GM20431 (cell line): Measurements from ENCODE around the gene CUEDC1.
"Not testable (repeated sequence)": the region's sequence is repeated elsewhere in the genome, so short reads cannot be mapped to it uniquely, and the experiment has no call there.

Experiments used
- in situ Hi-C: fragments of 300-500 bp; cut with MseI, MboI; formaldehyde crosslinking; loops from one replicate; pipeline ENCODE4 v1.15.0; 2020; ENCODE audit warnings: low sequenced_read_pairs; ENCODE audit not compliant: unreplicated experiment

CUEDC1 gene

DNA sequence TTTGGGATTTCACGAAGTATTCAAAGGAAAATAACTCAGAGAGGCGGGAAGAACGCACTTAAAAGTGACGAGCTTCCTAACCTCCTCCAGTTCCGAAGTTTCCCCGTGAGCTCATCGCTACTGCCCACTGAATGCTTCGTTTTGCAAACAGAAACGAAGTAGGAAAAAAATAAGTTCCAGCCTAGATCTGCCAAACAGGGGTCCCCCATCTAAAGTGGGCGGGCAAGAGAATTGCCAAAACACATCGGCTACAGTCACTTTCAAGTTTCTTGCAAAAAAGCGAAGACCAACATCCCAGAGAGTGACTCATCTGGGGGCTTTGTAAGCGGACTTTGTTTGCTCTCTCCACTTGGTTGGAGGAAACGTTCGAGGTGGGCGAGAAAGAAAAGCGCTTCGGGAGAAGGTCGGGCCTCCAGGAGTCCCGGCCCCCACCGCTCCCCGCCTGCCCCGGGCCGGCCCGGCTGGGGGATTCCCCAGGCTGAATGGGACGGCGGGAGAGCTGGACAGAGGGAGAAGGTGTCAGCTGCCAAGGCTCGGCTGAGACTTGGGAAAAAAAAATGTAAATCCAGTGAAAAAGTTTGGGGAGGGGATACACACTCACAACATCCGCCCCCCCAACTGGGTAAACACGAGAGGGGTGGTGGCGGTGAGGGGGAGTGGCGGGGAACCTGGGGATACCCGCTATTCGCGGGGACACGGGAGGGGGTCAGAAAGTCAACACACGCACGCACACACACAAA is 31.8 kb upstream of the CUEDC1 start:
- in situ Hi-C loops: no loop called here

DNA sequence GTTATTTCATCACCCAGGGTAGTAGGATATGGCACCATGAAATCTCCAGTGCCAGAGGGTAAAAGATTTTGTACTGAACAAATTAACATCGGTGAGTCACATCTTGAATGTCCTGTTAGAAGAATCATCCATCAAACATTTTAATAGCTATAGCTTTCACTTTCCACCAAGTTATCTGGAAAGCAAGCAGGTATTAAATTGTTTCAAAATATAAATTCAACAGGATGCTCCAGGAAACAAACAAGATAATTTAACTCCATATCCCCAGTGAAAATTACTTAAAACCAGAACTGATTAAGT is 30.4 kb upstream of the CUEDC1 start:
- in situ Hi-C loops: no loop called here

DNA sequence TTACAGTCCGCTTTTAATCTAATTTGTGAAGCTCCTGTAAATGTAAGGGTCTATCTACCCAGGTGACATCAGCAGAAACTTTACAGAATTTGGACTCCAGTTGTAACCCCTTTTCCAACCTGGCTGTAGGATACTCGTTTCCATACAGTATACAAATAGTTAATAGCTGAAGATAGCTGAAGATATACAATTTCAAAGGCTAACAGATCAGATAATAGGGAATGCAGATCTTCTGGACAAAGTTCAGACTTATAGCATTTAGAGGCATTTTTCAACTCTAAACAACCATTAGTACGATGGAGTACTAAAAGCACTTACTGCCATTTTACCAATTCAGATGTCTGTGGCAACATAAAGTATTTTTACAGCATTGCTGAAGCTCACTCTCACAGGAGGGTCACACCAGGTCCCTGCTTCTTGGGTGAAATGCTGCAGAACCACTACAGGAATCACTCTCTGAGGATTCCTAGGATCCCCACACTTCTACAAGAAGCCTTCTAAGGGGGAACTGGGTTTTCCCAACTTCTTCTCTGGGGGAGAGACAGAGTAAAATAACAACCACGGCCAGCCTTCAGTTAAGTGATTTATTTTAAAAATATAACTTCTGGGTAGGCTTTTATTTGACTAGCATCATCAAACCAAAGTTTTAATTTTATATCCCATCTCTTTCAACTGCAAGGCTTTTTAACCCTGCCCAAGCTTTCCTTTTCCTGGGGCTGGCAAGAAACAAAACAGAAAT is 29.9 kb upstream of the CUEDC1 start:
- in situ Hi-C loops: no loop called here

DNA sequence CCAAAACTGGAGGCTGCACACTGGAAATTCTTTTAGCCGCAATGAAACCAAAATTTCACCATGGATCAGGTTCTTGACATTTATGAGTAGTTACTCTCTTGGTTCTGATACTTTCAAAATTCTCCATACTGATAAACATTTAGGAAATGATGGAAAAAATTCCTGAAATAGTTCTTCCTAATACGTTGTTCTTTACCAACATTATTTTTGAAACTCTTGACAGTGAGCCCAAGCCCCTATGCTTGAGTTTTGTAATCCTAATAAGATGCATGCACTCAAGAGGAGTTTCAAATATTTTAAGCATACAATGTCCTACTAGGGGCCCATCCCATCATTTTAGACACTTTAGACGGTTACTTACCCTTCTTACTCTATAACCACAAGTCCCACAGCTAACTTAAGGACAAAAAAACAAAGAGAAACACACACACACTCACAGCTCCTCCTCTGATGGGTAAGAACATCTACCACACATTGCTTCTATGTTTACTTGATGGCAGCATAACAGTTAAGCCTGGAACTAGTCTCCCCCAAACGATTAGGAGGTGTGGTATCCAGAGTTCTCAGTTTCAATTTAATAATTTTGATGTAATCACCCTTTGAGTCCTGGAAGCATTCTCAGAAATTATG is 29.2 kb upstream of the CUEDC1 start:
- in situ Hi-C loops: no loop called here

DNA sequence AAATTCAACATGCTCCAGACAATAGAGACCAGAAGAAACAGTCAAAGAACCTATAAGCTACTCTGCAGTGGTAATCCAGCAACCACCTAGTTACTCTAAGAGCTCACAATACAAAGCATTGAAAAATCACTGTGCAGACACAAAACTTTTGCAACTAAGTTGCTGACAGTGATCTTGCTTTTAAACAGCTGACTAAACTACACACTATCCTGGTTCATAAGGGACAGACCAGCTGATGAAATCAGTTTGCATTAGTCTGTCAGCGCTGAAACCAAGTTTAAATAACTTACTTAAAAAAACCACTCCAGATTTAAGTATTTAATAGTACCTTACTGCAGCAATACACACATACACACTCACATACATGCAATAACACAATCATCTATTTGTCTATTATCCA is 28.2 kb upstream of the CUEDC1 start:
- in situ Hi-C loops: no loop called here

DNA sequence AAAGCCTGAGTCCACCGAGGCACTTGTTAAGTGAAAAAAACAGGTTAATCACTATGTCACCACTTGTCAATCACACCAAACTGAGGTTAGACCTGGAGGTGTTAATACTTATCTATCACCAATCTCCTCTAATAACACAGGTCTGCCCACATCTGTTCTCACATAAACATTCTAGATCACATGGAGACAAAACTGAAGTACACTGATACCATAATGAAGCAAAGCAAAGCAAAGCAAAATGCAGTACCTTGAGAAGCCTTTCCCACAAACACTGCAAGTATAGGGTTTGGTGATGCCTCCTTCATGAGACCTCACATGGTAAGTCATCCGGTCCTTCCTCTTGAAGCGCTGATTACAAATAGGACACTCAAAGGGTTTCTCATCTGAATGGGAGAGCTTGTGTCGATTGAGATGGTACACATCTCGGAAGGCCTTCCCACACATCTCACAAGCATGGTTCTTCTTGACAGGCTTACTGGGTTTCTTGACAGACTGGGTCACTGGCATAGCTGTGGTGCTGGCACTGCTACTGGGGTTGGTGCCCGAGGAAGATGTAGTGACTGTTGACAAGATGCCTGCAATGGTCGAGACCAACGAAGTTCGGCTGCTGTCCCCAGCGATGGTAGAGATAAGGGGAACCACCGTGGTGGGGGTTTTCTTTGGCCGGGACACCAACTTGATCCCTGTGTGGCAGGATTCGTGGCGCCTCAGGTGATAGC is 27.4 kb upstream of the CUEDC1 start:
- in situ Hi-C loops: no loop called here

DNA sequence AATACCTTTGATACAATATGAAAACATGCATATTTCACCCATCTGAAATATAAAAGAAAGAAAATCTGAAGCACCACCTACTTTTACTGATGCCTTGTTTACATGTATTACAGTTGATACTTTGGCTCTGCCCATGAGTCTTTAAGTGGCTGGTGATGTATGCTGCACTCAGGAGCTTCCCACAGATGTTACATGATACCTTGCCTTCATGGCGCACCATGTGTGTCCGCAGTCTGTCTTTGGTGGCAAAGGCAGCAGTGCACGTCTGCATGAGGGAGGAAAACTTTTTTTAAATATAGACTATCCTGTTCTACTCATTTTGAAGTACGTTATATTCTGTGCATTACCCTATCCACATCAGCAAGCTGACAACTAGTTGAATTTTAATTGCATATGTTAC is 25.3 kb upstream of the CUEDC1 start:
- in situ Hi-C loops: no loop called here

DNA sequence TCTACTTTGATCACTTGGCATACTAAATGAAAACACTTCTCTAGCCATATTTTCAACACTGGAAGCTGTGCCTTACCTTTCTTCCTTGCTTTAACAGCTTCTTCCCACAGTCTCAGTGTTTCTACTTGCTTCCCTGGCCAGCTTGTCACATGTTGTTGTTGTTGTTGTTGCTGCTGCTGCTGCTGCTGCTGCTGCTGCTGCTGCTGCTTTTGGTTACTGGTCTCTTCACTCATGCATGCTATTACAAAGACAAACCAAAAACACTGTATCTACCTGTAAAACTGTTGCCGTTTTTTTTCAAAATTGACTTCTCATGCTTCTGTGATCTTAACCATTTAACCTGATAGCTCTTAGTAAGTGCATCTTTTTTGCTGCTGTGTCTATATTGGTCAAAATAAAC is 23.9 kb upstream of the CUEDC1 start:
- in situ Hi-C loops: no loop called here

DNA sequence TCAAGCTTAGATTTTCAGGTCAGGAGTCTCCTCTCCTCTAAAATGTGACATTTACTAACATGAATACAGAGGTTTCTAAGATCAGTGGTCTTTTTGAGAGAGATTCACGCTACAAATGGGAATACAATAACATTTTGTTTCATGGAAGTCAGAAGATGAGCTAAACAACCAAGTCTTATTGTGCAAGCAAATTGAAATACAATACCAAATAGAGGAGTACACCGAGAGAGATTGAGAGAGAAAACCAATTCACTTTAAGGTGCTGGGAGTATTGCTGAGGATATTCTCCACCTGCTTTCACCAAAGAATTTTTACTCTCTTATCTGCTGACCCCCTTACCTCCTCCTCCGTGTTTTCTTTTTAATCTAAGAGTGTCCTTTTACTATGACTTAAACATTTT is 21.4 kb upstream of the CUEDC1 start:
- in situ Hi-C loops: no loop called here

DNA sequence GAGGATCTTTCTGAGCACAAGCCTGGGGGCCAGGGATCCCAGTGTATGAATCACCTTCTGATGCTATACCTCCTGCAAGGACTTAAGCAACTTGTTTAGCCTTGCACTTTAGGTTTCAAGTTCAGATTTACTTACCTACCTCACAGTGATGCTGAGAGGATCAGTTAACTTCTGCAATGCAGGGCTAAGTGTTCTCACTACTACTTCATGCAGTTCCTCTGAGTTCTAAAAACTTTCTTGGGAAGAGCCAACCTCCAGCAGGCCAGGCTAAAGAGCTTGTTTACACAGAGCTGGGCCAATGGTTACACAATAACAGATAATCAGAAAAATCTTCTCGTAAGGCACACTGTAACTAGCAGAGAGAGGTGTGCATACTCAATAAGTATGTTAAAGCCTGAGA is 19.8 kb upstream of the CUEDC1 start:
- in situ Hi-C loops: no loop called here

DNA sequence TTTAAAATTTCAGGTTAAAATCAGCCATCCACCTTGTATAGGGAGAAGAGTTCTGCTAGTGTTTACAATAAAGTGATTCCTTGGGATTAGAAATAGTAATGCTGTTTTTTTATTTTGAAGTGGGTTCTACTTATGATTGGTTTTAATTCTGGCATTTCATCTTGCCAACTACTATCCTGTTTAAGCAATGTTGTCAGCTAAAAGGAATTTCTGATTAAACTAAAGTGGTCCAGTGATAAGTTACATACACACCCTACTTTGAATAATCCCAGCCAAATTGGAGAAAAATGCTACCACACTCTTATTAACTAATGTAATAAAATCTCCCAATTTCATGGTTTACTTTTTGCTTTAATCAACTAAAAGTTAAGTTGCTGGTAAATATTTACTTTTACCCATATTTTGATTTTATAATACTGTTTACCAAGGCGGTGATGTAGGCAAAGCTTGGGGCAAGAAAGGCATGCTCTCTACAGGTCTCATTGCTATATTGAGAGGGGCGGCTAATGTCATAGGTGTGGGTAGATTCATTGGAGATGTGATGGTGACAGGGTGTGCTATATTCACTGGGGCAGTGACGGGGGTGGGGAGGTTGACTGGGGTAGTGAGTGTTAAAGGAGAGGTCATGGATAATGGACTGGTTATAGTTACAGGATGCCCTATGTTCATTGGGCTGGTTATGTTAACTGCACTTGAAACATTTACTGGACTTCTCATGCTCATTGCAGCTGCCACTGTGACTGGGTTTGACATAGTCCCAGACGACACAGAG is 19.0 kb upstream of the CUEDC1 start:
- in situ Hi-C loops: not testable (repeated sequence)

DNA sequence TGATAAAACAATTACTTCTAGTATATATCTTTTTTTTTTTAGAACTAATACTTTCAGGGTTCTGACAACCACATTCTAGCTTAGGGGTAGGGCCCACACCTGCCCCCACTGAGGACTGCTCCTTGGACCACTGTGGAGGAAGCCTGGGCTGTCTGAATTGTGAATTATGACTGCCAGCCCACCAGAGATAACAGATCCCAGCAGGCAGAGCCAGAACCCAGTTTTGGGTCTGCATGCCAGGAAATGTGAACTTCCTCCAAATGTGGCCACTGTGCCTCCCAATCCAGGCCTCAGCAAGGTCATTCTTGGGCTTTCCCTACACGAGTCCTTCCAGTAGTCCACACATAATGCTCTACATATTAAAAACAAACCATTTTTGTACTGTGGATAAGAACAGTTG is 16.9 kb upstream of the CUEDC1 start:
- in situ Hi-C loops: no loop called here

DNA sequence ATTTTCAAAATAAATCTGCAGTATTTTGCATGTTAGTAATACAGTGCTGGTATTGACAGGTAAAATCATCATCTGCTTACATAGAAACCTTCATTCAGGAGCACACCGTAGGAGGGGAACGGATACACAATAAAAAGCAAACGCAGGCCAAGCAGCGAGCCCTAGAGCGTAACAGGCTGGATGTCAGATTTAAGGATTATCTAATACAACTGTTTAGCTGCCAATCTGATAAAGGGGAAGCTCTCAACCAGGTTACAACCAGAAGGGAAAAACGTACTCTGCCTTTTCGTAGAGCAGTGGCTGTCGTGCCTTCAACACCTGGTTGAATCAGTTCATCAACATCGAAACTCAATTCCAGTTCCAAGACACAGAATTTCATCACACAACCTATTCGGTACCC is 16.4 kb upstream of the CUEDC1 start:
- in situ Hi-C loops: no loop called here

DNA sequence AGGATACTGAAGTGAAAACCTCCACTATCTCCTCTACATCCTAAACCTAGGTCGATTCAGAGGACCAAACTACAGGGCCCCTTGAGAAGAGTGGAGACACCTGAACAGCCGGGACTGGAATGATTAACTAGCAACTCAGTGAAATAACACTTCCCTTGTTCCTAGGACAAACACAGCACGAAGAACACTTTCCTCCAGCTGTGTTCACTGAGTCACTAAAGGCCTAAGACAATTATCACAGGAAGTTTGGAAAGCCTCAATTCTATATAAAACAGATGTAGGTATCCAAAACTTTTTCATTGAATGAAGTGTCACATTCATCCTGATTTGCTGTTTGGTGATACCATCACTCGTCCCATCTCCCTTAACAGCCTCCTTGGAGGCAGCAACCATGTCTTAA is 15.5 kb upstream of the CUEDC1 start:
- in situ Hi-C loops: no loop called here

DNA sequence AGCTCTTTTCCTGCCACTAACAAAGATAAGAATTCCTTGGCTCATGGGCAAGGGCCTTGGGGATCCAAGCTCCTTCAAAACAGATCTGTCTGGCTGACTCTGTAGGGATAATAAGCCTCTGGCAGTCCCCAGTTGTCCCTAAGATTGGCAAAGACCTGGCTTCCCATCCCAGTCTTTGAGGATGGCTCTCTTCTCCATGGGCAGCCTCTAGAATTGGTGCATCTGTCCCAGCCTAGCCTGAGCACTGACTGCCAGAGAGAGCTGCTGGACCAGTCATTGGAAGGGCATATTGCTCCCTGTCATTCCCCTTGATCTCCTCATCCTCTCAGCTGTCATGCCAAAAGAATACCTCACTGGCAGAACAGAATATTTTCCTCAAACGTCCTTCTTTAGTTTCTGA is 13.2 kb upstream of the CUEDC1 start:
- in situ Hi-C loops: no loop called here

DNA sequence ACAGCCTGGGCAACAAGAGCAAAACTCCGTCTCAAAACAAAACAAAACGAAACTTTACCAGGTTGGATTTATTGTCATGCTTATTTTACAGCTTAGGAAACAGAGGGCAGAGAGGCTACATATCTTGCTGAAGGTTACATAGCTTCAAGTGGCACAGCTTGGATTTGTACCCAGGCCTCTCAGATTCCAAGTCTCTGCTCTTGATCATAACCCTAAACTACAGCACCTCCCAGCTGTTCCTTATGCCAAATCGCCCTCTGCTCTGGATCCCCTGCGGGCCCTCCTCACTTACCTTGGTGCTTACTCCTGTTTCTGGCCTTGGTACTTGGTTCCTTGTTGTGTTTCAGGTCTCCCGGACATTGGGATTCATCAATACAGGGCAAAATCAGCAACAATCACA is 11.7 kb upstream of the CUEDC1 start:
- in situ Hi-C loops: no loop called here

DNA sequence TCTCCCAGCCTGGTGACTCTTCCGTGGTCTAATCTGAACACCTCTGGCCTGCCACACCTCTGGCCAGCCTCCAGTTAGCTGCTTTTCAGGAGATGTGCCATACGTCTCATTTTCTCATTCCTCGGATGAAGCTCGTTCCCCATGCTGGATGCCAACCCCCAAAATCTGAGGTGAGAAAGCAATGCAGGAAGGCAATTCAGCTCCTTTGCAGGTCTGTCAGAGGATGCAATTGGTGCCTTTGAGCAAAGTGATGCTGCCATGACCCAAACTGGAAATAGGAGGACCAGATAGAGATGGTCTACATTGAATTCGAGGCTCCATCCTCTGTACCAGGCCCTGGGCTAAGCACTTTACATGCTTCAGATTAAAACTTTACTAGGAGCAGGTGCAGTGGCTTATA is 11.0 kb upstream of the CUEDC1 start:
- in situ Hi-C loops: no loop called here

DNA sequence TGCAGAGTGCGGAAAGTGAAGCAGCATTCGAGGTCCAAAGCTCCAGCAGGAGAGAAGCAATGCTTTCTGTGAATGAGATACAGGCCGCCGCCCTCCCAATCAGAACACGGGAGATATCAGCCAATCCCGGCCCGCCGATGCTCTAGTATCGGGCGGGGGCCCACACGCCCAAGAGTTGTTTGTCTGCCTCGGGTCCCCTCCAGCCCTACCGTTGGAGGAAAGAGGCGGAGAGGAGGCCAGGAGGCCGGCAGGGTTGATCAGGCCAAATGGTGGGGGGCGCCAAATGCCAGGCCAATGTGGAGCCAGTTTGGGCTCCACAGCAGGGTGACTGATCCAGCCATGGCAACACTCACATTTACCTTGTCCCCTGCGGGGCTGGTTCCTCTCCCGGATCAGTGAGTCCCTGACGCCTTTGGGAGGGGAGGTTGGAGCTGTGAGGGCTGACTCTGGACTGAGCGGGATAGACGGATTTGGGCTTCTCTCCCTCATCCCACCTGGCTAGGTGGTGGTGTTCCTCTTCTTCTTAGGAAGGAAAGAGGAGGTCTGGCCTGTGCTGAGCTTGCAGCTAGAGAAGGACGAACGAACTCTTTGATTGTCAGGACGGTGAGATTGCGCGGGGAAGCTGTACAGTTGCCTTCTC is 10.4 kb upstream of the CUEDC1 start:
- in situ Hi-C loops: no loop called here

DNA sequence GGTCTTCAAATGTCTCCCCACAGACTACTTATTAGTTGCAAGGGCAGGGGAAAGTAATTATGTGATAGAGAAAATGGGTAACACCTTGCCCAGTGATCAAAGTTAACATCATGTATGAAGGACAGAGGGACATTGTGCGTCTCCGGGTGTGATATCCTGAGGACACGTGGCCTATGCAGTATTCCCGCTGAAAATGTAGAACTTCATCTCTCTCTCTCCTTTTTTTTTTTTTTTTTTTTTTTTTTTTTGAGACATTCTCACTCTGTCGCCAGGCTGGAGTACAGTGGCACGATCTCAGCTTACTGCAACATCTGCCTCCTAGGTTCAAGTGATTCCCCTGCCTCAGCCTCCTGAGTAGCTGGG is 7.9 kb upstream of the CUEDC1 start:
- in situ Hi-C loops: no loop called here
